K562 (cell line): ENCODE data around the gene TSGA10. TPM values are rescaled to one million over a fixed set of nuclear protein-coding genes. Genes with fewer than 3 reads are reported as not detected.

Experiments used
- ATAC-seq: fragments of 200-7000 bp; cut with Tn5 transposase; 3 replicates; pipeline ENCODE4 v1.9.1; 2020; ENCODE audit warnings: moderate library complexity
- BruUV-seq: library from RNA; stranded (reverse); fragments of 400-500 nt; replicated peaks from 2 replicates; lab custom pipeline; 2021; lab: Mats Ljungman, UMichigan
- CTCF ChIA-PET: fragments of 300-600 bp; formaldehyde crosslinking; extraction: SDS; loops from one replicate; lab custom pipeline; 2021; ENCODE audit warnings: low intra/inter-chr PET ratio; lab: Yijun Ruan, JAX
- POLR2A ChIA-PET: fragments of 300-600, 350-650 bp; sonication (Branson Sonifier 250); formaldehyde crosslinking; extraction: SDS; loops from one replicate; lab custom pipeline; 2021; ENCODE audit warnings: antibody characterized with exemption, inconsistent platforms; lab: Yijun Ruan, JAX
- DNase-seq, 4 experiments: peaks; one replicate each; pipeline versions ENCODE4 v3.0.0 to v3.0.0-alpha.2; 2011 to 2018; ENCODE audit warnings: low spot score in 3 of 4, mixed read lengths in 3 of 4; ENCODE audit errors: extremely low read depth in 1 of 4
- FAIRE-seq: peaks from 2 replicates; lab custom pipeline; 2011; peaks lifted over from hg19 to GRCh38; lab: Jason Lieb, UNC
- H2AFZ ChIP-seq: 2 replicates; pipeline ENCODE4 v1.6.0; 2011; ENCODE audit warnings: low read depth, low read length, control low read depth, inconsistent platforms
- H3K27ac ChIP-seq: fragments of 200-600 bp; 3 replicates; pipeline ENCODE4 v1.8.0; 2011; ENCODE audit warnings: low read depth, mild to moderate bottlenecking, control low read depth, inconsistent platforms, low read length, moderate library complexity, mixed read lengths; ENCODE audit errors: extremely low read depth
- H3K27me3 ChIP-seq, 2 experiments: fragments of 300-600 bp in 1 of 2; 2 replicates in 1 of 2; 3 replicates in 1 of 2; pipeline versions ENCODE4 v1.6.0 to v1.8.0; 2011; ENCODE audit warnings: inconsistent platforms in 2 of 2, low read length in 2 of 2, mild to moderate bottlenecking in 1 of 2, mixed read lengths in 1 of 2, moderate library complexity in 1 of 2; ENCODE audit not compliant: control insufficient read depth in 2 of 2, insufficient read depth in 2 of 2
- H3K36me3 ChIP-seq: fragments of 300-600 bp; 3 replicates; pipeline ENCODE4 v1.8.0; 2011; ENCODE audit warnings: mild to moderate bottlenecking, low read length, inconsistent platforms; ENCODE audit not compliant: control insufficient read depth, insufficient read depth
- H3K4me1 ChIP-seq, 2 experiments: fragments of 200-600 bp in 1 of 2; replicated peaks in 1 of 2; 2 replicates in 1 of 2; 3 replicates in 1 of 2; pipeline versions ENCODE4 v1.5.1 to v1.8.0; 2011; ENCODE audit warnings: inconsistent platforms in 2 of 2, low read length in 2 of 2, mild to moderate bottlenecking in 1 of 2, mixed read lengths in 1 of 2, moderate library complexity in 1 of 2; ENCODE audit not compliant: control insufficient read depth in 2 of 2, insufficient read depth in 2 of 2
- H3K4me2 ChIP-seq: 2 replicates; pipeline ENCODE4 v1.6.1; 2011; ENCODE audit warnings: low read length, control low read depth, inconsistent platforms, mixed read lengths; ENCODE audit not compliant: insufficient read depth
- H3K4me3 ChIP-seq: fragments of 200-600 bp; sonication (generic), shearing (Covaris generic); 2 replicates; pipeline ENCODE4 v1.5.1; 2016; ENCODE audit warnings: control low read depth, inconsistent platforms
- H3K79me2 ChIP-seq: fragments of 200-600 bp; 3 replicates; pipeline ENCODE4 v1.8.0; 2011; ENCODE audit warnings: low read length, inconsistent platforms; ENCODE audit not compliant: control insufficient read depth, insufficient read depth
- H3K9ac ChIP-seq, 2 experiments: 2 replicates each; pipeline versions ENCODE4 v1.6.0 to v1.6.1; 2011; ENCODE audit warnings: low read depth in 2 of 2, low read length in 2 of 2, control low read depth in 1 of 2, inconsistent platforms in 1 of 2, mild to moderate bottlenecking in 1 of 2, mixed read lengths in 1 of 2; ENCODE audit not compliant: insufficient read depth in 1 of 2
- H3K9me1 ChIP-seq: one replicate; pipeline ENCODE4 v1.6.0; 2011; ENCODE audit warnings: inconsistent platforms, mild to moderate bottlenecking, low read length, moderate library complexity; ENCODE audit not compliant: control insufficient read depth, insufficient read depth
- H3K9me3 ChIP-seq: replicated peaks from 2 replicates; pipeline ENCODE4 v1.5.1; 2011; ENCODE audit warnings: low read depth, low read length, inconsistent platforms; ENCODE audit not compliant: control insufficient read depth, insufficient read depth
- H4K20me1 ChIP-seq: replicated peaks from 2 replicates; pipeline ENCODE4 v1.6.1; 2011; ENCODE audit warnings: low read length, inconsistent platforms, mixed read lengths; ENCODE audit not compliant: control insufficient read depth, insufficient read depth
- CBFA2T3 ChIP-seq: fragments of 450-650 bp; IDR thresholded peaks from 2 replicates; pipeline ENCODE4 v1.6.1; 2017
- DPF2 ChIP-seq: fragments of 450-650 bp; IDR thresholded peaks from 2 replicates; pipeline ENCODE4 v1.6.1; 2016
- E2F8 ChIP-seq: fragments of 450-650 bp; IDR thresholded peaks from 2 replicates; pipeline ENCODE4 v1.7.1; 2018; ENCODE audit warnings: mild to moderate bottlenecking, low read depth; ENCODE audit not compliant: partially characterized antibody
- E4F1 ChIP-seq: fragments of 250-450 bp; sonication (Bioruptor Pico); IDR thresholded peaks from 2 replicates; pipeline ENCODE4 v1.5.0; 2021; ENCODE audit warnings: mild to moderate bottlenecking, borderline replicate concordance
- HCFC1 ChIP-seq: IDR thresholded peaks from 2 replicates; pipeline ENCODE4 v1.6.1; 2012; ENCODE audit warnings: low read depth, low read length, improper control_type of control experiment
- KDM1A ChIP-seq, 2 experiments: fragments of 450-650 bp; IDR thresholded peaks; 2 replicates each; pipeline ENCODE4 v1.6.1; 2016; ENCODE audit warnings: mild to moderate bottlenecking in 2 of 2
- MAFF ChIP-seq: IDR thresholded peaks from 2 replicates; pipeline ENCODE4 v1.6.1; 2012; ENCODE audit warnings: low read length, improper control_type of control experiment
- MAFG ChIP-seq: fragments of 450-650 bp; conservative IDR thresholded peaks from 2 replicates; pipeline ENCODE4 v1.6.1; 2016; ENCODE audit warnings: missing genetic modification characterization, missing compliant biosample characterization
- MAFK ChIP-seq: IDR thresholded peaks from 2 replicates; pipeline ENCODE4 v1.6.1; 2011; ENCODE audit warnings: low read length, improper control_type of control experiment
- MLX ChIP-seq, 2 experiments: fragments of 450-650 bp in 1 of 2; sonication (generic) in 1 of 2; formaldehyde crosslinking; conservative IDR thresholded peaks; 2 replicates each; pipeline versions ENCODE4 v1.4.0 to v1.8.1; 2020 to 2022; ENCODE audit warnings: mild to moderate bottlenecking in 1 of 2, missing genetic modification reagents in 1 of 2
- NFE2 ChIP-seq: IDR thresholded peaks from 2 replicates; pipeline ENCODE4 v1.6.1; 2014; ENCODE audit warnings: antibody characterized with exemption, low read depth
- NFE2L1 ChIP-seq: fragments of 450-650 bp; IDR thresholded peaks from 2 replicates; pipeline ENCODE4 v1.6.1; 2016; ENCODE audit warnings: missing genetic modification characterization, low read depth, mild to moderate bottlenecking, missing compliant biosample characterization, moderate library complexity, borderline replicate concordance
- ZNF280A ChIP-seq: fragments of 450-650 bp; IDR thresholded peaks from 2 replicates; pipeline ENCODE4 v1.6.1; 2018; ENCODE audit warnings: mild to moderate bottlenecking, low read depth; ENCODE audit not compliant: partially characterized antibody
- ZNF316 ChIP-seq: fragments of 450-650 bp; IDR thresholded peaks from 2 replicates; pipeline ENCODE4 v1.6.1; 2016
- WGBS: fragments of 100-300 bp; shearing (Covaris generic); methylation state at CpG from one replicate; pipeline ENCODE4 v1.1.6; 2016; ENCODE audit warnings: low coverage, mixed read lengths; ENCODE audit not compliant: insufficient coverage; ENCODE audit errors: missing lambda C conversion rate; 5-methylcytosine and 5-hydroxymethylcytosine counted together
- in situ Hi-C: fragments of 300-500 bp; cut with MboI; formaldehyde crosslinking; loops from 4 replicates; pipeline ENCODE4 v1.15.0; 2018; ENCODE audit warnings: inconsistent platforms, mixed read lengths
- intact Hi-C: fragments of 100-400 bp; cut with micrococcal nuclease; formaldehyde crosslinking; loops from 2 replicates; pipeline ENCODE4 v1.14.2; 2022
- polyA plus RNA-seq, 8 experiments: library from polyadenylated mRNA; depleted of rRNA in 4 of 8; stranded (reverse) in 5 of 8; unstranded in 3 of 8; fragments of >200 nt; fragmentation: Nextera tagmentation in 2 of 8; fragmentation: Illumina TruSeq in 1 of 8; extraction: Ambion mirVana in 2 of 8; extraction: Trizol in 1 of 8; gene quantifications; 2 replicates each; pipeline versions ENCODE4 v1.2.1 to v1.2.3, GENCODE V29; 2011 to 2014; ENCODE audit warnings: inconsistent platforms in 1 of 8, missing spikeins in 1 of 8
- total RNA-seq, 7 experiments: library from RNA; depleted of rRNA in 6 of 7; stranded (reverse); fragments of >200 nt in 6 of 7; fragmentation: Illumina TruSeq in 2 of 7; extraction: Trizol in 2 of 7; gene quantifications; 2 replicates each; pipeline versions ENCODE4 v1.2.1 to v1.2.3, GENCODE V29; 2011 to 2021; ENCODE audit warnings: low replicate concordance in 1 of 7

TSGA10 gene
- total and polyA plus RNA-seq, 9 of the 15 experiments (the other 6 are each of a cell fraction or from before 2014, with no cell fraction given): 2.1 to 11.3 (median 3.2) TPM

GRCh38 chr2:99106913-99107312 is 47.8 kb downstream of the TSGA10 start:
- DNase-seq (peak in 1 of 4 experiments; percentile 4), ATAC-seq (no peak), FAIRE-seq (no peak)
- WGBS: 3% methylated on average over 2 of the region's 2 CpGs
- intact Hi-C loops: no loop called here
- no peak overlapping the region for H3K4me2 ChIP-seq
- H3K4me1 ChIP-seq: peaks cover 0 to 6% of the 10 kb centered on the region in 2 experiments; a peak in 2 of 5 replicates
- in situ Hi-C loops: no loop called here
- no peak overlapping the region for H3K9ac ChIP-seq
- H2AFZ ChIP-seq: peak overlapping the region; percentile 11; the same call in 1 of the 2 replicates
- no peak overlapping the region; the same call in 2 of the 3 replicates for H3K27ac ChIP-seq
- no peaks in the 10 kb centered on the region for H3K9me1 ChIP-seq
- H3K9me3 ChIP-seq: 0 out of 2 replicates have a peak, but pooled peaks cover 2% of the 10 kb centered on the region
- BruUV-seq: no TSS peak
- no peaks in the 10 kb centered on the region for H4K20me1 ChIP-seq
- no peak overlapping the region for H3K4me3 ChIP-seq
- ChIA-PET CTCF (no interaction called here), POLR2A (no interaction called here)
- H3K36me3 ChIP-seq: no peaks in the 10 kb centered on the region
- H3K79me2 ChIP-seq: no peaks in the 10 kb centered on the region
- no peaks in the 10 kb centered on the region for H3K27me3 ChIP-seq
- 0 out of 2 replicates have a peak, but pooled peaks have one; percentile 19 for TF ChIP-seq DPF2
- no peak for TF ChIP-seq E4F1 (CRISPR knock-in tag)
- TF ChIP-seq MAFF: peak; percentile 59; the same call in 1 of the 2 replicates
- TF ChIP-seq NFE2: peak; percentile 82
- TF ChIP-seq E2F8: no peak
- peak; percentile 4; the same call in 1 of the 2 replicates for TF ChIP-seq CBFA2T3
- TF ChIP-seq NFE2L1 (tag): peak; percentile 87
- TF ChIP-seq HCFC1: no peak
- TF ChIP-seq KDM1A (IDR thresholded peaks at IDR 0.05): no peak
- TF ChIP-seq ZNF280A: no peak
- peak; percentile 96 for TF ChIP-seq MAFG (tag)
- TF ChIP-seq MLX (CRISPR knock-in tag; conservative IDR thresholded peaks at IDR 0.05): no peak
- peak; percentile 26; the same call in 1 of the 2 replicates for TF ChIP-seq MAFK
- TF ChIP-seq ZNF316: peak; percentile 96
